ENCODE measurements around the gene ERCC1.

The ERCC1 gene

DNA sequence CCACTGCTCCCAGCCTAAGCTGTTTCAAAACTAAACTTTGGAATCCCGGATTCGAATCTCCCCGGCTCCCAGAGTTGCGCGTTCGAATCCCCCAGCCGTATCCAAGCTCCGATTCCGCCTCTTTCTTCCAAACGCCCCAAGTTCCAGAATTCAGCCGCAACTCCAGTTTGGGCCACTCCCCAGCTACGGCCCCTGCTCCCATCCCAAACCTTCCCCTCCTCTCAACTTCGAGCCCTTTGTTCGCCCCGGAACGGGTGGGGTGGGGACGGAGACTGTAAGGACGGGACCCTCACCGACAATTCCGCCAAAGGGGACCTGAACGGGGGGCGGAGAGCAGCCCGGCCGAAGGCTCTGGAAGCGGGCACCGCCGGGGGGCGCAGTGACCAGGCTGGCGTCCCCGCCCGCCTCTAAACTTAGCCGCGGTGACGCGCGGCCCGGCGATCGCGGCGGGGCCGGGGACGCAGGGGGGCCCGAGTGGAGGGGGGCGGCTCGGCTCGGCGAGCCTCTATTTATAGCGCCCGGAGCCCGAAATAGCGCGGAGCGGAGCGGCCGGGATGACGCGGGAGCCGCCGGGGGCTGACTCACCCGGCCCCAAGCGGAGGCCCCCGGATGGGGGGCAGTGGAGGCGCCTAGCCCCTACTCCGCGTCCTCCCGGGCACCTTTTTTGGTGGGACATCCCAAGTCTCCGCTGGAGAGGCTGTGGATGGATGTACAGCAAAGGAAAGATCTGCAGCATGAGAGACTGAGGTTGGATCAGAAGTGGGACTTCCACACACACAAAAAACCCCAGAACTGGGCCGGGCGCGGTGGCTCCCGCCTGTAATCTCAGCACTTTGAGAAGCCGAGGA lies 4.9 kb upstream of the ERCC1 start:
- Histone ChIP-seq H3K4me1 (peaks cover 7% of the 10 kb centered on the region), H3K36me3 (ENCODE audit: control insufficient read depth, insufficient read depth, low read length) (no peaks in the 10 kb centered on the region), H3K9me3 (ENCODE audit: control insufficient read depth, low read length) (no peaks in the 10 kb centered on the region), H3K27me3 (ENCODE audit: control insufficient read depth, insufficient read depth, low read length) (no peaks in the 10 kb centered on the region), H3K4me2 (ENCODE audit: low read length) (peak overlapping the region; percentile 84), H2AFZ (peak overlapping the region; percentile 95), H3K4me3 (ENCODE audit: low read depth, low read length) (peak overlapping the region; percentile 49), H3K9ac (peak overlapping the region; percentile 14), H3K27ac (peak overlapping the region; percentile 19), H3K79me2 (no peaks in the 10 kb centered on the region)
- TF ChIP-seq, protein P1, sequence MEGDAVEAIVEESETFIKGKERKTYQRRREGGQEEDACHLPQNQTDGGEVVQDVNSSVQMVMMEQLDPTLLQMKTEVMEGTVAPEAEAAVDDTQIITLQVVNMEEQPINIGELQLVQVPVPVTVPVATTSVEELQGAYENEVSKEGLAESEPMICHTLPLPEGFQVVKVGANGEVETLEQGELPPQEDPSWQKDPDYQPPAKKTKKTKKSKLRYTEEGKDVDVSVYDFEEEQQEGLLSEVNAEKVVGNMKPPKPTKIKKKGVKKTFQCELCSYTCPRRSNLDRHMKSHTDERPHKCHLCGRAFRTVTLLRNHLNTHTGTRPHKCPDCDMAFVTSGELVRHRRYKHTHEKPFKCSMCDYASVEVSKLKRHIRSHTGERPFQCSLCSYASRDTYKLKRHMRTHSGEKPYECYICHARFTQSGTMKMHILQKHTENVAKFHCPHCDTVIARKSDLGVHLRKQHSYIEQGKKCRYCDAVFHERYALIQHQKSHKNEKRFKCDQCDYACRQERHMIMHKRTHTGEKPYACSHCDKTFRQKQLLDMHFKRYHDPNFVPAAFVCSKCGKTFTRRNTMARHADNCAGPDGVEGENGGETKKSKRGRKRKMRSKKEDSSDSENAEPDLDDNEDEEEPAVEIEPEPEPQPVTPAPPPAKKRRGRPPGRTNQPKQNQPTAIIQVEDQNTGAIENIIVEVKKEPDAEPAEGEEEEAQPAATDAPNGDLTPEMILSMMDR (IDR thresholded peaks at IDR 0.05): peak; percentile 52

DNA sequence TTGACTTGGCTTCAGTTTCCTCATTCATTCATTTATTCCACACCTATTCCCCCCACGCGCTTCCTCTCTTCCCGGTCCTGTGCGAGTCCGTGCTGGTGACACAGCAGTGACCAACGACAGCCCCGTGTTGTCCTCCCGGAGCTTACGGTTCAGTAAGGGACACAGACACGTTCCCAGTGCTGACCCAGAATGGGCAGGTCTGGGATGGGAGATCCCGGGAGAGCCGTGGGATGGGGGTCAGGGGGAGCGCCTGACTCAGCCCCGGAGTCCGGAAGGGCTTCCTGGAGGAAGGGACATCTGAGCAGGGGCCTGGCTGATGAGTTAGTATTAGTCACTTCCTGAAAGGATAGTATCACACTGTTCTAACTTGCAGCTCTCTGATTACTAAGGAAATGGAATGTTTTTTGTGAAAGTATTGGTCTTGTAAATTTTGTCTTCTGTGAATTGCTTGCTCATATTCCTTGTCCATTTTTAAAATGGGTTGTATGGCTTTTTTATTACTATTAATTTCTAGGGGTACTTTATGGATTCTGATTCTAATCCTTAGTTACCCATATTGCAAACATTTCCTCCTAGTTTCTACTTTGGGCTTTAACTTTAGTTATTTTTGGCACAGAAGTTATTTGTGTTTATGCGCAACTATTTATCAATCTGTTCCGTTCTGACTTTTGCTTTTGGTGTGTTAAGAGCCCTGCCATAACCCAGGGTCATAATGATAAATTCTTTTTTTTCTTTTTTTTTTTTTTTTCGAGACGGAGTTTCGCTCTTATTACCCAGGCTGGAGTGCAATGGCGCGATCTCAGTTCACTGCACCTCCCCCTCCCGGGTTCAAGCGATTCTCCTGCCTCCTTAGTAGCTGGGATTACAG lies 708 bp upstream of the ERCC1 start:
- Histone ChIP-seq H2AFZ (peak overlapping the region; percentile 85), H3K27ac (peak overlapping the region; percentile 84), H3K27me3 (ENCODE audit: control insufficient read depth, insufficient read depth, low read length) (no peaks in the 10 kb centered on the region), H3K79me2 (no peaks in the 10 kb centered on the region), H3K4me3 (ENCODE audit: low read depth, low read length) (peak overlapping the region; percentile 74), H3K4me2 (ENCODE audit: low read length) (peak overlapping the region; percentile 99), H3K9ac (no peak overlapping the region), H3K36me3 (ENCODE audit: control insufficient read depth, insufficient read depth, low read length) (no peaks in the 10 kb centered on the region), H3K9me3 (ENCODE audit: control insufficient read depth, low read length) (no peaks in the 10 kb centered on the region), H3K4me1 (peaks cover 7% of the 10 kb centered on the region)
- TF ChIP-seq, protein P1 (IDR thresholded peaks at IDR 0.05): no peak

DNA sequence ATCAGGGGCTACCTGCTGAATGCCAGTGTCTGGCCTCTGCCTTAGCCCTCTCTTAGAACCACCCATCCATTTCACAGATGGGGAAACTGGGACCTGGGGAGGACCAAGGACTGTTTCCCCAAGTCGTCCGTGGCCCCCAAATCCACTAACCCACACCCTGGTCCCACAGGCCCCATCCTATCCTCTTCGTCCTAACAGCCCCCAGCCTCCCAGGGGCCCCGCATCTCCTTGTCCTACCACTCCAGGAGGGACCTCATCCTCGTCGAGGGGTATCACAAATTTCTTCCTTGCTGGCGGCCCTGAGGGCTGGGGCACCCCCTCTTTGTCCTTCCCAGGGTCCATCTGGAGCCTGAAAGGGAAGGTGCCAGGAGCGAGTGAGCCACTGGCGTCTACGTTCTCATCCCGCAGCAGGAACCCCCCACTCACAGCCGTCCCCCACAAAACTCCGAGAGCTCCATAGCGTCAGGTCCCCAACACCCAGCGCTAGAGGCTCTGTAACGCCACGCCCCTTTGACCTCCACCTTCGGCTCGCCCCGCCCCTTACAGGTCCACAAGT lies 606 bp downstream of the ERCC1 start:
- peaks cover 4% of the 10 kb centered on the region for H3K4me1 ChIP-seq
- H3K27ac ChIP-seq: peak overlapping the region; percentile 84

GRCh38 chr19:45421947-45422498 lies 1.7 kb downstream of the ERCC1 start:
- Histone ChIP-seq H3K27ac (no peak overlapping the region), H3K79me2 (no peaks in the 10 kb centered on the region), H3K4me3 (ENCODE audit: low read depth, low read length) (no peak overlapping the region), H2AFZ (no peak overlapping the region), H3K9me3 (ENCODE audit: control insufficient read depth, low read length) (no peaks in the 10 kb centered on the region), H3K9ac (no peak overlapping the region), H3K4me1 (peaks cover 4% of the 10 kb centered on the region), H3K27me3 (ENCODE audit: control insufficient read depth, insufficient read depth, low read length) (no peaks in the 10 kb centered on the region), H3K4me2 (ENCODE audit: low read length) (peak overlapping the region; percentile 14), H3K36me3 (ENCODE audit: control insufficient read depth, insufficient read depth, low read length) (no peaks in the 10 kb centered on the region)
- TF ChIP-seq, protein P1 (IDR thresholded peaks at IDR 0.05): no peak

More for the DNA sequence above, 606 bp downstream of the ERCC1 start:
- Histone ChIP-seq H3K4me2 (ENCODE audit: low read length) (peak overlapping the region; percentile 99), H3K9me3 (ENCODE audit: control insufficient read depth, low read length) (no peaks in the 10 kb centered on the region), H2AFZ (peak overlapping the region; percentile 85), H3K27me3 (ENCODE audit: control insufficient read depth, insufficient read depth, low read length) (no peaks in the 10 kb centered on the region), H3K9ac (no peak overlapping the region), H3K4me3 (ENCODE audit: low read depth, low read length) (peak overlapping the region; percentile 74), H3K79me2 (no peaks in the 10 kb centered on the region), H3K36me3 (ENCODE audit: control insufficient read depth, insufficient read depth, low read length) (no peaks in the 10 kb centered on the region)
- TF ChIP-seq, protein P1 (IDR thresholded peaks at IDR 0.05): no peak
